ENCODE data around the gene PLEKHG2. TPM values are rescaled to one million over a fixed set of nuclear protein-coding genes. Genes with fewer than 3 reads are reported as not detected.

Gene PLEKHG2
- 20.9 and 27.1 TPM in 2 replicates for total RNA-seq

GRCh38 chr19:39412100-39412866, at the start of gene PLEKHG2:
TSS of gene PLEKHG2 (plus strand) at chr19:39412669. CDS start at chr19:39414087, 1,418 bp downstream.

GRCh38 chr19:39390751-39391437, 21.6 kb upstream of the PLEKHG2 start, which contains the start of the genes MED29 and PAF1:
TSS of gene MED29 (plus strand) at chr19:39391378. CDS start at chr19:39391423, 45 bp downstream.
TSS of gene PAF1 (minus strand) at chr19:39391106. CDS start at chr19:39390864, 242 bp downstream.

GRCh38 chr19:39406656-39407409, 5.6 kb upstream of the PLEKHG2 start, which contains the start of gene ZFP36:
TSS of gene ZFP36 (plus strand) at chr19:39406847. CDS start at chr19:39406905, 58 bp downstream.

GRCh38 chr19:39435499-39436349, 23.3 kb downstream of the PLEKHG2 start, which contains the start of gene RPS16:
TSS of gene RPS16 (minus strand) at chr19:39435949. CDS start at chr19:39435895, 54 bp downstream.

GRCh38 chr19:39445196-39446111, 33.0 kb downstream of the PLEKHG2 start, which contains the start of gene SUPT5H:
TSS of gene SUPT5H (plus strand) at chr19:39445582. CDS start at chr19:39445891, 309 bp downstream.

Small RNA genes lying within 50 kb of the gene (small RNA-seq; reads per million reads assigned to genes)
- gene MIR4530 (not detected), gene RN7SL566P (not detected)

Other genes with a start within 250 kb of the PLEKHG2 start
- gene NCCRP1, start 215.7 kb upstream of the PLEKHG2 start, total RNA-seq: not detected in 2 replicates
- gene SYCN, start 208.4 kb upstream of the PLEKHG2 start, total RNA-seq: not detected in 2 replicates
- not detected in 2 replicates for gene IFNL3, start 167.7 kb upstream of the PLEKHG2 start, total RNA-seq
- gene IFNL4, start 163.8 kb upstream of the PLEKHG2 start, total RNA-seq: not detected in 2 replicates
- not detected in 2 replicates for gene IFNL2, start 144.3 kb upstream of the PLEKHG2 start, total RNA-seq
- gene IFNL1, start 116.3 kb upstream of the PLEKHG2 start, total RNA-seq: not detected in 2 replicates
- gene LRFN1, start 91.8 kb upstream of the PLEKHG2 start, total RNA-seq: 0.27 and 0.43 TPM in 2 replicates
- 23.1 and 41.3 TPM in 2 replicates for gene GMFG, start 76.6 kb upstream of the PLEKHG2 start, total RNA-seq
- 36.8 and 59.8 TPM in 2 replicates for gene SAMD4B, start 70.2 kb upstream of the PLEKHG2 start, total RNA-seq
- gene PAF1, start 21.6 kb upstream of the PLEKHG2 start, total RNA-seq: 28.9 and 33.6 TPM in 2 replicates
- 17.4 and 19.6 TPM in 2 replicates for gene MED29, start 21.3 kb upstream of the PLEKHG2 start, total RNA-seq
- gene ZFP36, start 5.8 kb upstream of the PLEKHG2 start, total RNA-seq: 2.5 and 3.2 TPM in 2 replicates
- gene RPS16, start 23.3 kb downstream of the PLEKHG2 start, total RNA-seq: 132 and 183 TPM in 2 replicates
- 91.4 and 117 TPM in 2 replicates for gene SUPT5H, start 32.9 kb downstream of the PLEKHG2 start, total RNA-seq
- gene TIMM50, start 68.2 kb downstream of the PLEKHG2 start, total RNA-seq: 69.2 and 79.4 TPM in 2 replicates
- 0.43 and 0.66 TPM in 2 replicates for gene DLL3, start 86.3 kb downstream of the PLEKHG2 start, total RNA-seq
- not detected in 2 replicates for gene SELENOV, start 102.5 kb downstream of the PLEKHG2 start, total RNA-seq
- gene EID2B, start 120.2 kb downstream of the PLEKHG2 start, total RNA-seq: 3.2 and 4.4 TPM in 2 replicates
- gene EID2, start 127.5 kb downstream of the PLEKHG2 start, total RNA-seq: 10.8 and 13.1 TPM in 2 replicates
- not detected in 2 replicates for gene LGALS13, start 189.9 kb downstream of the PLEKHG2 start, total RNA-seq
- gene LGALS16, start 243.2 kb downstream of the PLEKHG2 start, total RNA-seq: not detected in 2 replicates